Chondrocyte (in vitro differentiated cells): Measurements from ENCODE around the gene LDAH. TPM values are rescaled to one million over a fixed set of nuclear protein-coding genes. Genes with fewer than 3 reads are reported as not detected.

ENCODE experiments used
- DNase-seq: peaks from one replicate; pipeline ENCODE4 v3.0.0; 2021; ENCODE audit warnings: mixed read lengths, low spot score
- H3K27ac Mint-ChIP-seq: one replicate; pipeline ENCODE4 v1.8.0; 2021; ENCODE audit warnings: mild to moderate bottlenecking, moderate library complexity, mixed read lengths; ENCODE audit not compliant: unreplicated experiment
- H3K27me3 Mint-ChIP-seq: 2 replicates; pipeline ENCODE4 v1.8.0; 2021; ENCODE audit warnings: low read depth, mixed read lengths
- H3K36me3 Mint-ChIP-seq: 2 replicates; pipeline ENCODE4 v1.8.0; 2021; ENCODE audit warnings: low read depth, mixed read lengths
- H3K4me1 Mint-ChIP-seq: 2 replicates; pipeline ENCODE4 v1.8.0; 2021; ENCODE audit warnings: low read depth, mild to moderate bottlenecking, mixed read lengths
- H3K4me3 Mint-ChIP-seq: one replicate; pipeline ENCODE4 v1.8.0; 2021; ENCODE audit warnings: mild to moderate bottlenecking, moderate library complexity, mixed read lengths; ENCODE audit not compliant: unreplicated experiment
- H3K9me3 Mint-ChIP-seq: 2 replicates; pipeline ENCODE4 v1.8.0; 2021; ENCODE audit warnings: low read depth, mixed read lengths
- total RNA-seq: library from RNA; stranded (reverse); gene quantifications from 3 replicates; pipeline ENCODE4 v1.2.1, GENCODE V29; 2021
- TF ChIP-seq, protein P1 (sequence below): fragments of 200-600 bp; sonication (generic); IDR thresholded peaks from 2 replicates; pipeline ENCODE4 v1.5.0; 2021; ENCODE audit warnings: antibody characterized with exemption, mild to moderate bottlenecking, moderate library complexity

LDAH gene
- total RNA-seq, 1 donor from 2014 or later: 18.1 TPM

DNA sequence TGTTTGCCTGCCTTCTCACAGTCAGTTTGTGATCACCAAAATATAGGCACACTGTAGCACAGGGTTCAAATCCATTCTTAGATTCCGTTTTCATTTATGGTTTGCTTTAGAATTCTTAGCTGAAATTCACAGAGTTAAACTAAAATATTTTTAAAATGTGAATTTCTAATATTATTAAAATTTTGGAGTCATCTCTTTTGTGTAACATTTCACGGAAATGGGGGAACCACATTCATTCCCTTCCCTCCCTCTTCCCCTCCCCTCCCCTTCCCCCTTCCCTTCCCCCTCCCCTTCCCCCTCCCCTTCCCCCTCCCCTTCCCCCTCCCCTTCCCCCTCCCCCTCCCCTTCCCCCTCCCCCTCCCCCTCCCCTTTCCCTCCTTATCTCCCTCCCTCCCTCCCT is 11.4 kb upstream of the LDAH start:
- TF ChIP-seq, protein P1, sequence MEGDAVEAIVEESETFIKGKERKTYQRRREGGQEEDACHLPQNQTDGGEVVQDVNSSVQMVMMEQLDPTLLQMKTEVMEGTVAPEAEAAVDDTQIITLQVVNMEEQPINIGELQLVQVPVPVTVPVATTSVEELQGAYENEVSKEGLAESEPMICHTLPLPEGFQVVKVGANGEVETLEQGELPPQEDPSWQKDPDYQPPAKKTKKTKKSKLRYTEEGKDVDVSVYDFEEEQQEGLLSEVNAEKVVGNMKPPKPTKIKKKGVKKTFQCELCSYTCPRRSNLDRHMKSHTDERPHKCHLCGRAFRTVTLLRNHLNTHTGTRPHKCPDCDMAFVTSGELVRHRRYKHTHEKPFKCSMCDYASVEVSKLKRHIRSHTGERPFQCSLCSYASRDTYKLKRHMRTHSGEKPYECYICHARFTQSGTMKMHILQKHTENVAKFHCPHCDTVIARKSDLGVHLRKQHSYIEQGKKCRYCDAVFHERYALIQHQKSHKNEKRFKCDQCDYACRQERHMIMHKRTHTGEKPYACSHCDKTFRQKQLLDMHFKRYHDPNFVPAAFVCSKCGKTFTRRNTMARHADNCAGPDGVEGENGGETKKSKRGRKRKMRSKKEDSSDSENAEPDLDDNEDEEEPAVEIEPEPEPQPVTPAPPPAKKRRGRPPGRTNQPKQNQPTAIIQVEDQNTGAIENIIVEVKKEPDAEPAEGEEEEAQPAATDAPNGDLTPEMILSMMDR: no peak
- Mint-ChIP-seq H3K36me3 (peaks cover 2% of the 10 kb centered on the region), H3K27ac (no peak overlapping the region), H3K27me3 (peaks cover 55% of the 10 kb centered on the region), H3K9me3 (no peaks in the 10 kb centered on the region), H3K4me3 (no peak overlapping the region), H3K4me1 (no peaks in the 10 kb centered on the region)
- no peak for DNase-seq

DNA sequence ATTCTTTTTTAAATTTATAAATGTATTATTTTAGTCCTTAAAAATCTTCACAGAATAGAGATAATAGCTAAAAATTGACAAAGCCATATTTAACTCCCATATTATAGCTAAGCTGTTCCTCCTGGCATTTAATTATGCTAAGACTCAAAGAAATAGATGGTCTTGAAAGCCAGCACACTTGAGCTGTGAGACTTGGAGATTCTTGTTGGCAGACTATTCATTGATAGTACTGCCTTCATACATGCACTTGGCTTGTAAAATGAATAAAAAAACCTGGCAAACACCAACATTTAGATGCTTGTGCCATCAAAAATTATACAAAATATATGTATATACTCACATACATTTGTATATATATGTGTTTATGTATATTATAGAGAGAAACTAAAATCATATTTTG is 9.7 kb upstream of the LDAH start:
- no peak overlapping the region for H3K4me3 Mint-ChIP-seq
- no peak for DNase-seq
- H3K4me1 Mint-ChIP-seq: no peaks in the 10 kb centered on the region
- peaks cover 46% of the 10 kb centered on the region for H3K27me3 Mint-ChIP-seq
- H3K36me3 Mint-ChIP-seq: peaks cover 2% of the 10 kb centered on the region
- no peaks in the 10 kb centered on the region for H3K9me3 Mint-ChIP-seq
- no peak overlapping the region for H3K27ac Mint-ChIP-seq
- TF ChIP-seq, protein P1: no peak

DNA sequence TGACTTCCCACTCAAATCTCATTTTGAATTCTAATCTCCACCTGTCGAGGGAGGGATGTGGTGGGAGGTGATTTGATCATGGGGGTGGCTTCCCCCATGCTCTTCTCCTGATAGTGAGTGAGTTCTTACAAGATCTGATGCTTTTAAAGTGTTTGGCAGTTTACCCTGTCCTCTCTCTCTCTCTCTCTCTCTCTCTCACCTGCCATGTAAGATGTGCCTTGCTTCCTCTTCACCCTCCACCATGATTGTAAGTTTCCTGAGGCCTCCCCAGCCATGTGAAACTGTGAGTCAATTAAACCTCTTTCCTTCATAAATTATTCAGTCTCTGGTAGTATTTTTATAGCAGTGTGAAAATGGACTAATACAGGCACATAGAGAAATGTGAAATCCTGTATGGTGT is 7.0 kb upstream of the LDAH start:
- no peaks in the 10 kb centered on the region for H3K4me1 Mint-ChIP-seq
- no peaks in the 10 kb centered on the region for H3K9me3 Mint-ChIP-seq
- TF ChIP-seq, protein P1: no peak
- H3K27me3 Mint-ChIP-seq: peaks cover 29% of the 10 kb centered on the region
- H3K27ac Mint-ChIP-seq: no peak overlapping the region
- H3K4me3 Mint-ChIP-seq: no peak overlapping the region
- DNase-seq: no peak
- peaks cover 2% of the 10 kb centered on the region for H3K36me3 Mint-ChIP-seq

DNA sequence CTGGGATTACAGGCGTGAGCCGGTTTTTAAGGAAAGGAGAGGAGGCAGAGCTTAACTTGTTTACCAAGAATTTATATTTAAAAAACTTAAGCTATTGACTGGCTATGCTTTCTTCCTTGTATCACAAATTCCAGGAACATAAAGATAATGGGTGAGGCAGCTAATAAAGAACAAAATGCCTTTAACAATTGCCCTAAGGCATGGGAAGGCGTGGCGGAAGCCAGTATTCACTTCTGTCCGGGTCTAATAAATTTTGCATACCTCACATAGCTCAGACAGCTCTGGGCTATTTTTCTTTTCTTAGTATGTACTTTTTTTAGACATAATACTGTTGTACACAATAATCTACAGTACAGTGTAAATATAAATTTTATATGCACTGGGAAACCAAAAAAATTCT is 1.0 kb upstream of the LDAH start:
- Mint-ChIP-seq H3K9me3 (no peaks in the 10 kb centered on the region), H3K4me3 (no peak overlapping the region), H3K27ac (no peak overlapping the region), H3K36me3 (no peaks in the 10 kb centered on the region), H3K4me1 (peaks cover 20% of the 10 kb centered on the region), H3K27me3 (no peaks in the 10 kb centered on the region)
- DNase-seq: no peak
- TF ChIP-seq, protein P1: no peak

DNA sequence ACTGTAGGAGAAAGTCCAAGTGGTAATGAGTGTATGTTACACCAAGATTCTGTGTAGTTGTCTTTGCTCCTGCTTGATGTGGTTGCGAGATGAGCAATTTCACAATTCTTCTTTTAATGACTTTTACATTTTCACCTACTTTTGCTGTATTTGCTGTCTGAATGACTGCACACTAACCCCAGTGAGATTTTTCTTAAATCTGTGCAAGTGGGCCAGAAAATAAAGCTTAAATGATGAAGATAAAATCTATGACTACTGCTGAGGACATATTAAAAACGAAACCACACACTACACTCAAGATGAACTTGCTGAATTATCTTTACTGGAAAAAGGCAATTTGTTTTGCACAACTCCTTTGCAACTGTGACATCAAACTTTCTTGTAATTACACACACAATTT is 4.1 kb downstream of the LDAH start:
- Mint-ChIP-seq H3K36me3 (peaks cover 1% of the 10 kb centered on the region), H3K27me3 (no peaks in the 10 kb centered on the region), H3K4me3 (no peak overlapping the region), H3K27ac (no peak overlapping the region), H3K4me1 (peaks cover 12% of the 10 kb centered on the region), H3K9me3 (peaks cover 3% of the 10 kb centered on the region)
- TF ChIP-seq, protein P1: no peak
- DNase-seq: no peak
